CMK (cell line): ENCODE data around the gene SRPK2.
"Not testable (repeated sequence)": the region's sequence is repeated elsewhere in the genome, so short reads cannot be mapped to it uniquely, and the experiment has no call there.

Experiments used
- DNase-seq: peaks from one replicate; pipeline ENCODE4 v3.0.0-alpha.2; 2010; ENCODE audit warnings: low read depth

Gene SRPK2

DNA sequence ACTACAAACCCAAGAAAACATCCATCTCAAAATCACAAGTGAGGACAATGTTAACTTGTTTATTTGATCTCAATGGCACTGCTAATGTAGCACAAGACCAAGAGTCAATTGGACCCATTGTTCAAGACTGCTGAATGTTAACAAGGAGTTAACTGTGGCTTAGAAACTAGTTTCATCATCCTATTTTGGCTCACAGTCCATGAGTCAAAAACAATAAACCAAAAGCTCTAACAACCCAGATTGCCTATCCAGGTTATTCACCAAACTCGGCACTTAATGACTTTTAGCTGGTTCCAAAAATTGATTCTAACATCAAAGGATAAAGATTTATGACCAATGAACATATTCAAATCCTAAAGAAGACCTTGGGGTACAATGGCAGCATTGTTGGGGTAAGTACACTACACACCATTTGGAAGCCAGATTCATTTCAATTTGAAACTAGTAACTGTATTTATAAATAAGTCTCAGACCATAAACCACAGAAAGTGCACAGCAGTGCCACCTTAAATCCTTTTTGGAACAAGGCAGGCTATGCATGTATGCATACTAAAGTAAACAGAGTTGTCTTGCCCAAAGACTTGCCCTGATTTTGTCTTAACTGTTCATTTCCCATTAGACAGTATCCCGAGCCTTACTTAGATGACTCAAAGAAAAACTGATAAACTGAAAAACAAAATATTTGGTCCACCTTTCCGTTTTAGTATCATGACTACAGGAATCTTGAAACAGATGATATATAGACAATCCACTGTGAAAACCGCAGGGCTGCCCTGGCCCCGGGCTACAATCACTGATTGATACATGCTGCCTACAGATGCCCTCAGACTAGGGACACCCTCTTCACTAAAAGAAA, 84.5 kb downstream of the SRPK2 start:
- no peak for DNase-seq

DNA sequence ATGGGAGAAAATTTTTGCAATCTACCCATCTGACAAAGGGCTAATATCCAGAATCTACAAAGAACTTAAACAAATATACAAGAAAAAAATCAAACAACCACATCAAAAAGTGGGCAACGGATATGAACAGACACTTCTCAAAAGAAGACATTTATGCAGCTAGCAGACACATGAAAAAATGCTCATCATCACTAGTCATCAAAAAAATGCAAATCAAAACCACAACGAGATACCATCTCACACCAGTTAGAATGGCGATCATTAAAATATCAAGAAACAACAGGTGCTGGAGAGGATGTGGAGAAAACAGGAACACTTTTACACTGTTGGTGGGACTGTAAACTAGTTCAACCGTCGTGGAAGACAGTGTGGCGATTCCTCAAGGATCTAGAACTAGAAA, 88.1 kb downstream of the SRPK2 start:
- DNase-seq, result not testable (repeated sequence)

DNA sequence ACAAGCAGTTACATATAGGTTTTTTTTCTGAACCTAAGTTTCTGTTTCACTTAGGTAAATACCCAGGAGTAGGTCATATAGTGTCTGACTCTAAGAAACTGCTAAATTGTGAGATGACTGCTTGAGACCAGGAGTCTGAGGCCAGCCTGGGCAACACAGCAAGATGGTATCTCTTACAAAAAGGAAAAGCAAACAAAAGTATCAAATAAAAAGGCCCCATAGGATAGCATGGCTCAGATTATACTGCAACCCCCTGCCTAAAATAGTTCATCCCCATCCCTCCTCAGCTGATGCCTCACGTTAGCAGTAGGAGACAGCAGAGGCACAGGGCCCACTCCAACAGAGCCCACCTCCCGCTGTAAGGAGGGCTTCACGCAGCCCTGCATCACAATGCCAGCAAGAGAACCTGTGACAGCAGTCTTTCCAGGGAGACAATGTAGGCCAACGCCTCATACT, 90.3 kb downstream of the SRPK2 start:
- no peak for DNase-seq

DNA sequence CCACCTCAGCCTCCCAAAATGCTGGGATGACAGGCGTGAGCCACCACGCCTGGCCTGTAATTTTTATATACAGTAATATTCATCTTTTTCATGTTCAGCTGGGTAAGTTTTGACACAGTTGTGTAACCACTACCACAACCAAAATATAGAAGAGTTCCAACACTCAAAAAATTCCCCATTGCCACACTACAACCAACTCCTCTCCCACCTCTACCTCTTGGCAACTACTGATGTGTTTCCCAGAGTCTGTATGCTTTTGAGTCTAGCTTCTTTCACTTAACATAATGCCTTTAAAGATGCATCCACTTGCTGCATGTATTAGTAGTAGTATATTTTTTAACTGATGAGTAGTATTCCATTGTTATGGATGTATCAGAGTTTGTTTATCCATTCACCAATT, 90.7 kb downstream of the SRPK2 start:
- no peak for DNase-seq

DNA sequence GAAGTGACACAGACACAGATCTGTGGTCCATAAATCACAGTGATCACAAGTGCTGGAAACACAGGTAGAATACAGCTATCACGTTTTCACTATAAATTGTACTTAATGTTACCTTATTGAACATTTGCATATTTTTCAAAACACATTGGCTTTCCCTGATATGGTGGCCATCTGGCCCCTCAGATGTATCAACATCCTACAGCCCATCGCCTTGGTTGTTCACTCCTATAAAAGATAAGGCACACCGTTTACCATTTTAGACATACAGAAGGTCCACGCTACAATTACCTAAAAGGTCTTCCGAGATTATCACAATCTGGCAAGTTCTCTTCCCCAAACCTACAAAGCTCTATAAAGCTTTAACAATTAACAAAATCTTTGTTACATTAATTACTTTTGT, 91.4 kb downstream of the SRPK2 start:
- DNase-seq, result no peak

DNA sequence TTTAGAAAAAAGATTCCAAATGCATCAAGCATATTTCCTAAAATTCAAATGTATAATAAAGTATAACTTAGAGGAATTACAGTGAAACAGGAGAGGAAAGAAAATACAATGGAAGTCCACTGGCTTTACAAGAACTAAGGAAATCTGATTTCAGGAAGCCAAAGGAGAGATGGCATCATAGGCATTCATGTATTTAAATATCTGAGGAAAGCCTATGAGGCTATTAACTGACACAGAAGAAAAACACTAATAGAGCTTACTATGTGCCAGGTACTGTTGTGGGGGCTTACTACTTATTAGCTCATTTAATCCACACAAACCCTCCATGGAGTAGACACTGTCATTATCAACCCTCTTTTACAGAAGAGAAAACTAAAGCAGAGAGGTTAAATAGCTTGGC, 92.2 kb downstream of the SRPK2 start:
- no peak for DNase-seq

DNA sequence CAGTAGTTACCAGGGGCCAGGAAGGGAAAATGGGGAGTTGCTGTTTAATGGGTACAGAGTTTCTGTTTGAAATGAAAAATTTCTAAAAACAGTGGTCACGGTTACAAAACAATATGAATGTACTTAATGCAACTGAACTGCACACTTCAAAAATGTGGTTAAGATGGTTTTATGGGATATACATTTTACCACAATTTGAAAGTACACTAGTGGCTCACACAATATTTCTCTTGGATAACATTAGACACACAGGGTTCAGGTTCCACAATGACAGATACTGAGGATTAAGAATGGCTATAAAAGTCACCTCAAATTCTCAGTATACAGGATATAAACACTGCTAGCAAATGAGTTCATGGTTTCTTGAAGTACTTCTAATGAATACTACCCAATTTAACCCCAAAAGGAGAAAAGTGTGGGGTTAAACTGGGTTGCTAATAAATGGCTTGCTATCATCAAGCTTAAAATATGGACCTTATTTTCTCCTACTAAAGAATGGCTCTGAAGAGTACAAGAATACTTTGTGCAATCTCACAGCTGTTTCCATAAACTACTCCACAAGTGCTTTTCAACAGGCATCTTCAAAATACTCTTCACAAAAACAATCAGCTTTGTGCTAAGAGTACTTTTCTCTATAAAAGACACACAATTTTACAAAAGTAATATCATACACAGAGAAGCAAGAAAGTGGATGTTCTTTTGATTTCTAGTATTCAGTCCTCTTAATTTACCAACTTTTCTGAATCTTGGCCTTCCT, 92.9 kb downstream of the SRPK2 start:
- DNase-seq, result no peak

DNA sequence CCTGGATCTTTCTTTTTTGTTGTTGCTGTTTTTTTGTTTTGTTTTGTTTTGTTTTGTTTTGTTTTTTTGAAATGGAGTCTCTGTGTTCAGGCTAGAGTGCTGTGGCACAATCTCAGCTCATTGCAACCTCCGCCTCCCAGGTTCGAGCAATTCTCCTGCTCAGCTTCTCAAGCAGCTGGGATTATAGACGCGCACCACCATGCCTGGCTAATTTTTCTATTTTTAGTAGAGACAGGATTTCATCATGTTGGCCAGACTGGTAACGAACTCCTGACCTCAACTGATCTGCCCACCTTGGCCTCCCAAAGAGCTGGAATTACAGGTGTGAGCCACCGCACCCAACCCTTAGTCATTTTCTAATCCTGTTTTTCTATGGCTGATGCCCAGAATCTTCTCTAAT, 94.2 kb downstream of the SRPK2 start:
- not testable (repeated sequence) for DNase-seq

DNA sequence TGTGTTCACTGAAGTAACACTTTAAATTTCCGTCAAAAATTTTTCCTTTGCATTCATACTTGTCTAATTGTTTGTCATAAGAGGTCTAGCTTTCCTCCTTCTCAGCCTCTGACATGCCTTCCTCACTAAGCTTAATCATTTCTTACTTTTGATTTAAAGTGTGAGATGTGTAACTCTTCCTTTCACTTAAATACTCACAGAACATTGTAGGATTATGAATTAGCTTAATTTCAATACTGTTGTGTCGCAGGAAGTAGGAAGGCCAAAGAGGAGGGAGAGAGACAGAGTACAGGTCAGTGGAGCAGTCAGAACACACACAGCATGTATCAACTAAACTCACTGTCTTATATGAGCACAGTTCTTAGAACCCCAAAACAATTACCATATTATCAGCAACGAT, 99.0 kb downstream of the SRPK2 start:
- no peak for DNase-seq

DNA sequence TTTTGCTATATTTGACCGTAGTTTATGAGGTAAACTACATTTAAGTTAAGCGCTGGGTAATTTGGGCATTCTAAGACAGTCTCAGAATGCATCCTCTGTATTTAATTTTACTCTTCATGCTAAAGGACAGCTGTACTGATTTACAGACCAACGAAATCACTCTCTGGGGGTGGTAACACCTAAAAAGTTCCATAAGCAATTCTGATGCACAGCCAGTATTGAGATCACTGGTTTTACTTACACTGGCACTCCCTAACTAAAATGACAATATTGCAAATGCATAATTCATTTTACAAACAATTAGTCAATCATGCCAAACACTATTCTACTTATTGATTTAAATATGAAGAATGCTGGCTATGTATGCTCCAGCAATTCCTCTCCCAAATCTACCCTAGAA, 102.3 kb downstream of the SRPK2 start:
- DNase-seq, result no peak

DNA sequence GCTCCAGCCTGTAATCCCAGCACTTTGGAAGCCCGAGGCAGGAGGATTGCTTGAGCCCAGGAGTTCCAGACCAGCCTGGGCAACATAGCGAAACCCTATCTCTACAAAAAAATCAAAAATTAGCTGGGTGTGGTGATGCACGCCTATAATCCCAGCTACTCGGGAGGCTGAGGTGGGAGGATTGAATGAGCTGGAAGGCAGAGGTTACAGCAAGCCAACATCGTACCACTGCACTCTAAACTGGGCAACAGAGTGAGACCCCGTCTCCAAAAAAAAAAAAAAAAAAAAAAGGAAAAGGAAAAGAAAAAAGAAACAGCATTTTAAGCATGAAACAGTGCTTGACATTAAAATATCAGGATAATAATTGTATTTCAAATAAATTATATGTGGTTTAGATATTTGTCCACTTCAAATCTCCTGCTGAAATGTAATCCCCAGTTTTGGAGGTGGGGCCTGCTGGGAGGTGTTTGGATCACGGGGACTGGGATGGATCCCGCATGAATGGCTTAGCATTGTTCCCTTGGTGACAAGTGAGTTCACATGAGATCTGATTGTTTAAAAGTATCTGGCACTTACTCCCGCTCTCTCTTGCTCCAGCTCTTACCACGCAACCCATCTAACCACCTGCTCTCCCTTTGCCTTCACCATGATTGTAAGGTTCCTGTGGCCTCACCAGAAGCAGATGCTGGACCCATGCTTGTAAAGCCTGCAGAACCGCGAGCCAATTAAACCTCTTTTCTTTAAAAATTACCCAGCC, 103.4 kb downstream of the SRPK2 start:
- DNase-seq, result no peak

DNA sequence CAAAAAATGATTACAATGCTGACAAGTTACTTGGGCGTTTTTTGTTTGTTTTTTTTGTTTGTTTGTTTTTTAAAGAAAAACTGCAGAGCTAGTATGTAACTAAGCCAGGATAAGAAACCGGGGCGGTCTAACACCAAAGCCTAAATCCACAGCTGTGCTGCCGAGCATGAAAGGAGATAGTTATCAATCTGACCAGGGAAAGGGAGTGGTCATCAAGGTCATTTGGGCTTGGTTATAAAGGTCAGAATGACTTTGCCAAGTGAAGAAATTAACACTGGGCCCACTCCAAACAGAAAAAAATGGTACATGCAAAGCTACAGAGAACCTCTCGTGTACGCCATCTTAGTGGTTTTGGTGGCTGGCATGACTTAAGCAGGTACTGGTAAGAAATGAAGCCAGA, 104.7 kb downstream of the SRPK2 start:
- DNase-seq, result no peak

DNA sequence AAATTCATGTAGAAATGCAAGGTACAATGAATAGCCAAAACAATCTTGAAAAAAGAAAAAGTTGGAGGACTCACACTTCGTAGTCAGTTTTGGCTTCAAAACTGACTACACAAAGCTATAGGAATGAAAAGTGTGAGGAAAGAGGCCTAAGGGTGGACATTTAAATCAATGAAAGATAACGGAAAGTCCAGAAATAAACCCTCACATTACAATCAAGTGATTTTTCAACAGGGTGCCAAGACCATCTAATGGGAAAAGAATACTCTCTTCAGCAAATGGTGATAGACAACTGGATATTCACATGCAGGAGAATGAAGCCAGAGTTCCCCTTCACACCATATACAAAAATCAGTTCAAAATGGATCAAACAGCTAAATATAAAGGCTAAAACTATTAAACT, 106.8 kb downstream of the SRPK2 start:
- DNase-seq, result no peak

DNA sequence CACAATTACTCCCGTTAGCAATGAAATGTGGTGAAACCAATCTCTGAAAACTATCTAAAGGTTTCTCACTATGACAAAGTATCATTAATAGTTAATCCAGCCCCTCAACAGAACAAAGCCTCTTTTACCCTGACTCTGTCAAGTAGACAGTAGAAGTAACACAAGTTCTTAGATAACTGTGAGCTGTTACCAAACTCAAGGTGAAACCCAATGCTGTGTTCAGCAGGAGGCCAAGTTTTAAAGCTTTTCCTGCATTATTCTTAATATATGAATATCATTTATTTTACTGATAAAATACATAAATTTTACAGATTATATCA, 109.1 kb downstream of the SRPK2 start:
- no peak for DNase-seq

DNA sequence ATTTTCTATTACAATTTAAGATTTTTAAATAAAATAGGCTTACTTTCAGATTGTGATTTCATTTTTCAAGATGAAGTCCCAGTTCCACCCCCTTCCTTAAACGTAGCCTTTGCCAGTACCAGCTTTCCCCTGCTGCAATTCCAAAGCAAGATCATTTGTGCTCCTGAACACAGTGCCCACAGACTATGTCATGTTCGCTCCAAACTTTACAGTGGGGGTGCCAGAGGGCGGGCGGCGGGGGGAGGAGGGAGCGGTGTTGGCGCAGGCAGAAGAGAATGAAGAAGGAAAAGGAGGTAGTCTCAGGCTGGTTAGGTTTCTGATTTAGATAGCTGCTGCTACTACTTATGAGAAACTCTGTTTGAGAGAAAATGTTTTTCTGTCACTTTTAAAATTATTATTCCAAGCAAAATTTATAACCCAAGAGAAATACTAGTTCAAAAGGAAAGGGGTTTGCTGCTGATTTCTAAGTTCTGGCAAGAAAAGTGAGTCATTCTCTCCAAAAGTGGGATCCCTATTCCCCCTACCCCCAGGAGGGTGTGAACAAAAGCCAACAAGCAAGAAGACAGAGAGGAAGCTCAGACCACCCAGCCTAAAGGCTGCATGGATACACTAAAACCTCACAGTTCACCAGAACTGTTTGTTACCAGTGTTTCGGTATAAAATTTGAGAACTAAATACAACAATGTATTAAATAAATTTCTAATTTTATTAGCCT, 109.6 kb downstream of the SRPK2 start:
- DNase-seq, result no peak

DNA sequence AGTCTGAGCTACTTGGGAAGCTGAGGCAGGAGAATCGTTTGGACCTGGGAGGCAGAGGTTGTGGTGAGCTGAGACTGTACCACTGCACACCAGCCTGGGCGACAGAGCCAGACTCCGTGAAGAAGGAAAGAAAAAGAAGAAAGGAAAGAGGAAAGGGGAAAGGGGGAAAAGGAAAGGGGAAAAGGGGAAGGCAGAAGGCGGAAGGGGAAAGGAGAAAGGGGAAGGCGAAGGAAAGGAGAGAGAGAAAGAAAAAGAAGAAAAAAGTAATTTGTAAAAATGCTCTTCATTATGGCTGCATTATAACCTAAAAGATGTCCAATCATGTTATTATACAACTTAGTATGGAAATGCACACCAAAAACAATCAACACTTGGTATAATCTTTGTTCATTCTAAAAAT, 110.2 kb downstream of the SRPK2 start:
- DNase-seq, result no peak

DNA sequence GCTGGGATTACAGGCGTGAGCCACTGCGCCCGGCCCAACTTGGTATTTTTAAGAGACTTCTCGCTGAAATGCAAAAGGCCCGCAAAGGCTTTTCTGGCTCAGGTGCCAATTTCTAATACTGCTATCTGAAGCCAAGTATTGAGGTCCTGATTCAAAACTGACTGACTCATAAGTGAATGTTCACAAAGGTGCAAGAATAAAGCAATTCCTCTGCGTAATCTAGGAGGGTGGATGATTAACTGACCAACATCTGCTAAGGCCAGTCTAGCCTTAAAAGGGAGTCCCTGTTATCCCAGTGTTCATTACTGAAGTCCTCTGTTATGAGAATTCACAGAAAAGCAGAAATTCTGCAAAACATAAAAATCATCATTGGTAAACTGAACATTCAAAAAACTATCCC, 111.4 kb downstream of the SRPK2 start:
- no peak for DNase-seq

DNA sequence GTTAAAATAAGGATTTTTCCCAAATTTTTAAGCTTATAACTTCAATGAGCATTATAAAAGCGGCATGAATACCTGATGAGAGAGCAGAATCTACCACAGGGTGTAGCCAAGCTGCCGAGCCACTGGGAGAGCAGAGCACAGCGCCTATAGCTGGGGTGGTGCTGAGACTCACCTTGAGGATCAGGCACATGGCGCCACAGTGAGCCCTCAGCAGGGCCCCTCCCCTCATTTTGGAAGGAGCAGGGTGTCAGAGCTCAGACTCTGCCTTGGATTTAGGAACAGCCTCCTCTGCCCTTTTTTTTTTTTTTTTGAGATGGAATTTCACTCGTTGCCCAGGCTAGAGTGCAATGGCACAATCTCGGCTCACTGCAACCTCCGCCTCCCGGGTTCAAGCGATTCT, 118.6 kb downstream of the SRPK2 start:
- DNase-seq, result no peak

DNA sequence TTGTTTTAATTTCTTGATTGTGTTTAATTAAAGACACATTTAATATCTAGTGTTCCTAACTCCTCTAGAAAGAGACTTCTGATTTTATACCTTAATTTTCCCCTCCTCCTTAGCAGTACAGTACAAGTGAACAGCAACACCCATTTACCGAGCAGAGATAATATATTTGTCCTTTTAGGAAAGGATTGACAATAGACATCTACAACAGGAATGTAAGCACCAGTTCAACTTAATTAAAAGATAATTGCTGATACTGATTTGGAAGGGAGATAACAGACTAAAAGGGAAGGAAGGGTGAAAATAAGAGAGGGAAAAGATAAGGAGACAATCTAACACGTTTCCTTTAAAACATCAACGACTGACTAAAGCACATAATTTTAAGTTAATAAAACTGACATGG, 119.3 kb downstream of the SRPK2 start:
- DNase-seq, result no peak

DNA sequence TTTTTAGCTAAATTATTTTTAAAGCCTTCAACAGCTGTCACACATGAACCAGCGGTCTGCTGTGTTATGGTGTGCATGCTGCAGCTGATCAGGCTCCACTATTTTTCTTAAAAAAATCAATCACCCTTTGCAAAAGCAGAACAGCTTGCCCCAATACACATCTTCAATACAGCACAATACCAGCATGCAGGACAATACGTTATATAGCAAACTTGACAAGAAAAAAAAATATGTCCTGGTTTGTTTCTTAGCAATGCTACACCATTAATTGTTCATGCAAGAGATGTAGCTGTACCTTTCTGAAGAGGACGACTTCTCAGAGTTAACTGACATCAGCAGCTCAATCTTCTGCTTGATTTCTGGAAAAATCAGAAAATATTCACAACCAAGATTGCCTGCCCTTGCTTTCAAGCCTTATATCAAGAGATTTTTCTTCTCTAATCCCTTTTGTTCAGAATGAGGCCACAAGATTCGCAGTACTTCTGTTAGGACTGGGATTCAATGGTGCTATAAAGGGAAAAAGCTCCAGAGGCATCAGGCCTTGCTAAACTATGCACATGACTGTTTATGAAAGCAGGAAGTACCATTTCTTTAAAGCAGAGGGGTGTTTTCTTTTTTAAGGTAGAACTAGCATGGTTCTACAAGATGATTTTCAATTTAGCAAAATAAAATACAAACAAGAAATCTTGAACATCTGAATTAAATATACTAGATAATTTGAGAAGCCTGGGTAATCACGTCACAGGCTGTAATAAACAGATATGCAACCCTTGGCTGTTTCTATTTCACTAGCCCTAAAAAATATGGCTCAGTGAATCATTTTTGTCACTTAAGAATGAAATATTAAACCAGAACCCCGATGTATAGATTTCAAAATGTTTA, 120.0 kb downstream of the SRPK2 start:
- DNase-seq, result no peak

DNA sequence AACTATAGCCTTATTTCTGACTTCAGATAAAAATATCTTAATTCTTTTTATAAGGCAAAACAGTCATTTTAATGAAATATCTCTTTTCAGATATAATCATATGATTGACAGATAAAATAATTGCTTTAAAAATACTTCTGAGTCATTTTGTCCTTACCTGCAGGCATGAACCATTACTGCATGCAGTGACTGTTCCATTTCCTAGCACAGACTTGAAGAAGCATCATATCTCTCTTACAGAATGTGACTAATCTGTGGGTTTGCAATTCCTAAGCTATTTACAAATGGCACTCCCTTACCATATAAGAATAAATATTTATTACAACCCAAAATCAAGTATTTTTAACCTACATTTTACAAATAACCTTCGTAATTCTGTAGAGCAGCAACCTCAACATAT, 120.7 kb downstream of the SRPK2 start:
- DNase-seq, result no peak
